Stimulated activated CD4-positive, alpha-beta T cell treated with anti-CD3 and anti-CD28 coated beads, Interleukin-12 subunit alpha, Interleukin-12 subunit beta, amount 100 ng/mL, for 4 hours (primary cell): ENCODE results near the gene NLE1.
"Not testable (repeated sequence)": the region's sequence is repeated elsewhere in the genome, so short reads cannot be mapped to it uniquely, and the experiment has no call there.

Source experiments
- DNase-seq: peaks from one replicate; pipeline ENCODE4 v3.0.0-alpha.2; 2020

The NLE1 gene

GRCh38 chr17:35141681-35142466 lies at the start of gene NLE1:
TSS of gene NLE1 (minus strand) at chr17:35142303. CDS start at chr17:35142275, 28 bp downstream.
- peak; percentile 88 for DNase-seq

- DNase-seq, result no peak
These were observed 49.0 kb upstream of the NLE1 start for GRCh38 chr17:35191001-35191695.

- no peak for DNase-seq
These were observed 47.2 kb upstream of the NLE1 start for GRCh38 chr17:35189291-35189690.

GRCh38 chr17:35188111-35188510 lies 46.0 kb upstream of the NLE1 start:
- DNase-seq, result no peak

GRCh38 chr17:35187481-35187880 lies 45.4 kb upstream of the NLE1 start:
- DNase-seq, result no peak

GRCh38 chr17:35185849-35186248 lies 43.7 kb upstream of the NLE1 start:
- DNase-seq, result no peak

- DNase-seq, result no peak
These were observed 42.2 kb upstream of the NLE1 start for GRCh38 chr17:35184274-35184673.

GRCh38 chr17:35183332-35183731 lies 41.2 kb upstream of the NLE1 start:
- no peak for DNase-seq

GRCh38 chr17:35179379-35179778 lies 37.3 kb upstream of the NLE1 start:
- not testable (repeated sequence) for DNase-seq

GRCh38 chr17:35176897-35177296 lies 34.8 kb upstream of the NLE1 start:
- no peak for DNase-seq

- no peak for DNase-seq
These were observed 33.7 kb upstream of the NLE1 start for GRCh38 chr17:35175638-35176415.

GRCh38 chr17:35174835-35175334 lies 32.8 kb upstream of the NLE1 start:
- no peak for DNase-seq

- DNase-seq, result not testable (repeated sequence)
These were observed 30.2 kb upstream of the NLE1 start for GRCh38 chr17:35172321-35172720.

- DNase-seq, result no peak
These were observed 29.7 kb upstream of the NLE1 start for GRCh38 chr17:35171834-35172233.

- DNase-seq, result no peak
These were observed 29.1 kb upstream of the NLE1 start for GRCh38 chr17:35170968-35171771.

GRCh38 chr17:35169835-35170363 lies 27.8 kb upstream of the NLE1 start:
- DNase-seq, result no peak

- DNase-seq, result no peak
These were observed 25.6 kb upstream of the NLE1 start for GRCh38 chr17:35167666-35168065.

- DNase-seq, result no peak
These were observed 24.9 kb upstream of the NLE1 start for GRCh38 chr17:35167046-35167445.

- no peak for DNase-seq
These were observed 24.4 kb upstream of the NLE1 start for GRCh38 chr17:35166526-35166925.

GRCh38 chr17:35164716-35165115 lies 22.6 kb upstream of the NLE1 start:
- no peak for DNase-seq

GRCh38 chr17:35163886-35164285 lies 21.8 kb upstream of the NLE1 start:
- no peak for DNase-seq

- no peak for DNase-seq
These were observed 20.7 kb upstream of the NLE1 start for GRCh38 chr17:35162755-35163154.
